ENCODE results near the gene AACS. TPM values are rescaled to one million over a fixed set of nuclear protein-coding genes. Genes with fewer than 3 reads are reported as not detected.

AACS gene
- total and polyA plus RNA-seq, 2 of the 13 experiments (the other 11 are each of a cell fraction or from before 2014, with no cell fraction given), result 23.3 to 28.8 TPM

DNA sequence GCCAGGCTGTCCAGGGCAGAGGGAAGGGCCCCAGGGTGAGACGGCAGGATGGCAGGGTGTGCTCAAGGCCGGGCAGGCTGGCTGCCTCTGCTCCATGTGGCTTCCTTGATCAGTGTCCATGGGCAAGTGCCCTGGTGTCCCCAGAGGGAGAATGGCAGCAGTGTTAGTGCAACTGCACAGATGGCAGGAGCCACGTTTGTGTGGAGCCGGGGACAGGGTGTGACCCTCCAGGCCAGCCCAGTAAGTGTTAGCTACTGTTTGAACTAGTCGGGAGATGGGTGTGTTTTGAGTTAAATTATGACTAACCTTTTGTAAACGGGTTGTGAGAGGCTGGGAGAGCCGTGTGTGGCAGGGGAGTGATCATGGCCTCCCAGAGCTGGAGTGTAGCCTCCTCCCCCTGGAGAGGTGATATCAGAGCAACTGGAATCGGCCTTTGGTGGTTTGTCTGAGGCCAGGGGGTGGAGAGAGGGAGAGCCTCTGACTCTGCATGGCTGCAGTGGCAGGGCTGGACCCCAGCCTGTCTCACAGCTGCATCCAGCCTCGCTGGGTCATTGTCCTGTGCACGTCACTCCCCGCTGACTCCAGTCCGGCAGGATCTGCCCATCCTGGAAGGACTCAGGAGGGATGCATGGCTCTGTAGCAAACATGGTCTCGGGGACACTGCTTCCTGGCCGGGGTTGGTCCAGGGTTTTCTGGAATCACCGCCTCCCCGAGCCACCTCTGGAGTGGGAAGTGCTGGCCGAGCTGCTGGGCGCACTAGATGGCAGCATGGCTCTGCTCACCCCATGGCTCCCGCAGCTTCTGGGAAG, 27.8 kb downstream of the AACS start (continued):
- TF ChIP-seq FOXA1 (IDR thresholded peaks at IDR 0.05) (no peak), FOXA1 (CRISPR knock-in tag; IDR thresholded peaks at IDR 0.05) (peak; percentile 32; the same call in 1 of the 2 replicates), CBX5 (CRISPR knock-in tag; IDR thresholded peaks at IDR 0.05; ENCODE audit: borderline replicate concordance) (no peak), ZNF263 (CRISPR knock-in tag; IDR thresholded peaks at IDR 0.05) (no peak; the same call in 1 of the 2 replicates), FOXA3 (CRISPR knock-in tag; IDR thresholded peaks at IDR 0.05) (no peak), SSRP1 (CRISPR knock-in tag; IDR thresholded peaks at IDR 0.05) (no peak), REPIN1 (CRISPR knock-in tag; IDR thresholded peaks at IDR 0.05; ENCODE audit: borderline replicate concordance, low read depth) (peak; percentile 65; the same call in 1 of the 2 replicates), PHF21A (CRISPR knock-in tag; IDR thresholded peaks at IDR 0.05) (peak; percentile 77), CBFB (CRISPR knock-in tag; IDR thresholded peaks at IDR 0.05) (peak; percentile 30; the same call in 1 of the 2 replicates), SAFB2 (CRISPR knock-in tag; IDR thresholded peaks at IDR 0.05; ENCODE audit: borderline replicate concordance, low read depth) (peak; percentile 62; the same call in 1 of the 2 replicates), ZFP1 (CRISPR knock-in tag; IDR thresholded peaks at IDR 0.05) (no peak), REXO4 (CRISPR knock-in tag; IDR thresholded peaks at IDR 0.05; ENCODE audit: borderline replicate concordance) (0 out of 2 replicates have a peak, but pooled peaks have one; percentile 3), ZSCAN12 (CRISPR knock-in tag; IDR thresholded peaks at IDR 0.05) (0 out of 2 replicates have a peak, but pooled peaks have one; percentile 31), ATF1 (CRISPR knock-in tag; IDR thresholded peaks at IDR 0.05) (no peak), KLF11 (CRISPR knock-in tag; IDR thresholded peaks at IDR 0.05) (no peak), ZMYM2 (CRISPR knock-in tag; IDR thresholded peaks at IDR 0.05) (no peak), SMAD1 (CRISPR knock-in tag; IDR thresholded peaks at IDR 0.05; ENCODE audit: borderline replicate concordance, low read depth) (peak; percentile 45; the same call in 1 of the 2 replicates), ATF7-NPFF (CRISPR knock-in tag; IDR thresholded peaks at IDR 0.05; ENCODE audit: low read depth) (no peak), ZBTB21 (CRISPR knock-in tag; IDR thresholded peaks at IDR 0.05) (no peak), SOX13 (IDR thresholded peaks at IDR 0.05) (no peak; the same call in 1 of the 2 replicates), SOX13 (CRISPR knock-in tag; conservative IDR thresholded peaks at IDR 0.05 in 1 of 2, IDR thresholded peaks at IDR 0.05 in 1 of 2) (peak in 1 of 2 experiments; percentile 36; a peak in 1 of 4 replicates), ZSCAN20 (CRISPR knock-in tag; IDR thresholded peaks at IDR 0.05; ENCODE audit: borderline replicate concordance) (no peak)
- TF ChIP-seq, protein P1, sequence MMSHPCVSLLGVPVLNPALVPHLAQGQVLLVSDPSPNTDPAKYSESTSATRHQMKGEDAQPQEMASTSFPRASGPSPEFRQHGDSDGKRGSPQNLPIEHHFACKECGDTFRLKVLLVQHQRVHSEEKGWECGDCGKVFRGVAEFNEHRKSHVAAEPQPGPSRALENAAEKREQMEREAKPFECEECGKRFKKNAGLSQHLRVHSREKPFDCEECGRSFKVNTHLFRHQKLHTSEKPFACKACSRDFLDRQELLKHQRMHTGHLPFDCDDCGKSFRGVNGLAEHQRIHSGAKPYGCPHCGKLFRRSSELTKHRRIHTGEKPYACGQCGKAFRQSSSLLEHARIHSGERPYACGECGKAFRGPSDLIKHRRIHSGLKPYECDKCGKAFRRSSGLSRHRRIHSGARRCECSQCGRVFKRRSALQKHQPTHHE (CRISPR knock-in tag; IDR thresholded peaks at IDR 0.05; ENCODE audit: borderline replicate concordance), result no peak
- TF ChIP-seq, protein P2, sequence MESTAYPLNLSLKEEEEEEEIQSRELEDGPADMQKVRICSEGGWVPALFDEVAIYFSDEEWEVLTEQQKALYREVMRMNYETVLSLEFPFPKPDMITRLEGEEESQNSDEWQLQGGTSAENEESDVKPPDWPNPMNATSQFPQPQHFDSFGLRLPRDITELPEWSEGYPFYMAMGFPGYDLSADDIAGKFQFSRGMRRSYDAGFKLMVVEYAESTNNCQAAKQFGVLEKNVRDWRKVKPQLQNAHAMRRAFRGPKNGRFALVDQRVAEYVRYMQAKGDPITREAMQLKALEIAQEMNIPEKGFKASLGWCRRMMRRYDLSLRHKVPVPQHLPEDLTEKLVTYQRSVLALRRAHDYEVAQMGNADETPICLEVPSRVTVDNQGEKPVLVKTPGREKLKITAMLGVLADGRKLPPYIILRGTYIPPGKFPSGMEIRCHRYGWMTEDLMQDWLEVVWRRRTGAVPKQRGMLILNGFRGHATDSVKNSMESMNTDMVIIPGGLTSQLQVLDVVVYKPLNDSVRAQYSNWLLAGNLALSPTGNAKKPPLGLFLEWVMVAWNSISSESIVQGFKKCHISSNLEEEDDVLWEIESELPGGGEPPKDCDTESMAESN (CRISPR knock-in tag; conservative IDR thresholded peaks at IDR 0.05), result no peak
- TF ChIP-seq, protein P3, sequence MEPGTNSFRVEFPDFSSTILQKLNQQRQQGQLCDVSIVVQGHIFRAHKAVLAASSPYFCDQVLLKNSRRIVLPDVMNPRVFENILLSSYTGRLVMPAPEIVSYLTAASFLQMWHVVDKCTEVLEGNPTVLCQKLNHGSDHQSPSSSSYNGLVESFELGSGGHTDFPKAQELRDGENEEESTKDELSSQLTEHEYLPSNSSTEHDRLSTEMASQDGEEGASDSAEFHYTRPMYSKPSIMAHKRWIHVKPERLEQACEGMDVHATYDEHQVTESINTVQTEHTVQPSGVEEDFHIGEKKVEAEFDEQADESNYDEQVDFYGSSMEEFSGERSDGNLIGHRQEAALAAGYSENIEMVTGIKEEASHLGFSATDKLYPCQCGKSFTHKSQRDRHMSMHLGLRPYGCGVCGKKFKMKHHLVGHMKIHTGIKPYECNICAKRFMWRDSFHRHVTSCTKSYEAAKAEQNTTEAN (CRISPR knock-in tag; conservative IDR thresholded peaks at IDR 0.05), result peak; percentile 93
- TF ChIP-seq, protein P4, sequence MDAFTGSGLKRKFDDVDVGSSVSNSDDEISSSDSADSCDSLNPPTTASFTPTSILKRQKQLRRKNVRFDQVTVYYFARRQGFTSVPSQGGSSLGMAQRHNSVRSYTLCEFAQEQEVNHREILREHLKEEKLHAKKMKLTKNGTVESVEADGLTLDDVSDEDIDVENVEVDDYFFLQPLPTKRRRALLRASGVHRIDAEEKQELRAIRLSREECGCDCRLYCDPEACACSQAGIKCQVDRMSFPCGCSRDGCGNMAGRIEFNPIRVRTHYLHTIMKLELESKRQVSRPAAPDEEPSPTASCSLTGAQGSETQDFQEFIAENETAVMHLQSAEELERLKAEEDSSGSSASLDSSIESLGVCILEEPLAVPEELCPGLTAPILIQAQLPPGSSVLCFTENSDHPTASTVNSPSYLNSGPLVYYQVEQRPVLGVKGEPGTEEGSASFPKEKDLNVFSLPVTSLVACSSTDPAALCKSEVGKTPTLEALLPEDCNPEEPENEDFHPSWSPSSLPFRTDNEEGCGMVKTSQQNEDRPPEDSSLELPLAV (CRISPR knock-in tag; conservative IDR thresholded peaks at IDR 0.05; ENCODE audit: low read depth), result no peak
